ENCODE measurements around the gene MXD4.

DNA sequence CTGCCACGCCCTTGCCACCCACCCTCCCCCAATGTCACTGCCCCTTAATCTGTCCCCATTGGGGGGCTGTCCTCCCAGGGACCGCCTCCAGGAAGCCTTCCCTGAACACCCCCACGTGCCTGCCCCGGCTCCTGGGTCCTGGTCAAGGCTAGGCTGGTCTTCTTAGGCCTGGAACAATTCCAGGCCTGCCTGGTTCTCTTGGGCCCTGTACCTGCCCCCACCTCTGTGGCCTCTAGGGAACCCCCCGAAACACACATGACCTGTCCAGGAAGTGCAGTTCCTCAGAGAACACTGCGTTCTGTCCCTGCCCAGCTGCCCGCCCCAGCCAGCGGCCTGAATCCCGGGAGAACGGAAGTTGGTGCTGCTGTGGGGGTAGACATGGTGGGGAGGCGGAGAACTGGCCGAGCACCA lies 5.1 kb downstream of the MXD4 start:
- TF ChIP-seq, protein P1, sequence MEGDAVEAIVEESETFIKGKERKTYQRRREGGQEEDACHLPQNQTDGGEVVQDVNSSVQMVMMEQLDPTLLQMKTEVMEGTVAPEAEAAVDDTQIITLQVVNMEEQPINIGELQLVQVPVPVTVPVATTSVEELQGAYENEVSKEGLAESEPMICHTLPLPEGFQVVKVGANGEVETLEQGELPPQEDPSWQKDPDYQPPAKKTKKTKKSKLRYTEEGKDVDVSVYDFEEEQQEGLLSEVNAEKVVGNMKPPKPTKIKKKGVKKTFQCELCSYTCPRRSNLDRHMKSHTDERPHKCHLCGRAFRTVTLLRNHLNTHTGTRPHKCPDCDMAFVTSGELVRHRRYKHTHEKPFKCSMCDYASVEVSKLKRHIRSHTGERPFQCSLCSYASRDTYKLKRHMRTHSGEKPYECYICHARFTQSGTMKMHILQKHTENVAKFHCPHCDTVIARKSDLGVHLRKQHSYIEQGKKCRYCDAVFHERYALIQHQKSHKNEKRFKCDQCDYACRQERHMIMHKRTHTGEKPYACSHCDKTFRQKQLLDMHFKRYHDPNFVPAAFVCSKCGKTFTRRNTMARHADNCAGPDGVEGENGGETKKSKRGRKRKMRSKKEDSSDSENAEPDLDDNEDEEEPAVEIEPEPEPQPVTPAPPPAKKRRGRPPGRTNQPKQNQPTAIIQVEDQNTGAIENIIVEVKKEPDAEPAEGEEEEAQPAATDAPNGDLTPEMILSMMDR (conservative IDR thresholded peaks at IDR 0.05 in 1 of 2, IDR thresholded peaks at IDR 0.05 in 1 of 2; ENCODE audit: low read depth in 1 of 2, low read length in 2 of 2), result no peak
- no peak for TF ChIP-seq EZH2 (IDR thresholded peaks at IDR 0.05; ENCODE audit: low read length, missing control alignments)

Data from fibroblast of lung (primary cell).